Neural crest cell (in vitro differentiated cells): ENCODE results near the gene LILRB2. TPM values are rescaled to one million over a fixed set of nuclear protein-coding genes. Genes with fewer than 3 reads are reported as not detected.

Source experiments
- DNase-seq: peaks from one replicate; pipeline ENCODE4 v3.0.0; 2021; ENCODE audit warnings: low read depth, mixed read lengths, low spot score
- H3K27ac Mint-ChIP-seq: one replicate; pipeline ENCODE4 v1.8.0; 2021; ENCODE audit warnings: mild to moderate bottlenecking, mixed read lengths; ENCODE audit not compliant: unreplicated experiment
- H3K27me3 Mint-ChIP-seq: 2 replicates; pipeline ENCODE4 v1.8.0; 2021; ENCODE audit warnings: low read depth, mild to moderate bottlenecking, mixed read lengths
- H3K36me3 Mint-ChIP-seq: 2 replicates; pipeline ENCODE4 v1.8.0; 2021; ENCODE audit warnings: low read depth, mild to moderate bottlenecking, mixed read lengths
- H3K4me1 Mint-ChIP-seq: 2 replicates; pipeline ENCODE4 v1.8.0; 2021; ENCODE audit warnings: mixed read lengths
- H3K4me3 Mint-ChIP-seq: one replicate; pipeline ENCODE4 v1.8.0; 2021; ENCODE audit warnings: mild to moderate bottlenecking, mixed read lengths
- H3K9me3 Mint-ChIP-seq: 2 replicates; pipeline ENCODE4 v1.8.0; 2021; ENCODE audit warnings: mixed read lengths
- CTCF ChIP-seq: fragments of 200-600 bp; sonication (generic); conservative IDR thresholded peaks from 2 replicates; pipeline ENCODE4 v1.5.0; 2021; ENCODE audit warnings: antibody characterized with exemption, mild to moderate bottlenecking
- total RNA-seq: library from RNA; stranded (reverse); gene quantifications from 2 replicates; pipeline ENCODE4 v1.2.1, GENCODE V29; 2021

Gene LILRB2
- total RNA-seq, 1 donor from 2014 or later = not detected

GRCh38 chr19:54266133-54266532 lies 14.8 kb downstream of the LILRB2 start:
- H3K36me3 Mint-ChIP-seq = no peaks in the 10 kb centered on the region
- H3K27me3 Mint-ChIP-seq = peaks cover 45% of the 10 kb centered on the region
- no peak overlapping the region for H3K27ac Mint-ChIP-seq
- no peak overlapping the region for H3K4me3 Mint-ChIP-seq
- no peaks in the 10 kb centered on the region for H3K9me3 Mint-ChIP-seq
- peak; percentile 87 for DNase-seq
- H3K4me1 Mint-ChIP-seq = peaks cover 3% of the 10 kb centered on the region
- TF ChIP-seq CTCF = peak; percentile 77

GRCh38 chr19:54262470-54262869 lies 18.4 kb downstream of the LILRB2 start:
- Mint-ChIP-seq H3K27ac (no peak overlapping the region), H3K36me3 (no peaks in the 10 kb centered on the region), H3K4me1 (peaks cover 3% of the 10 kb centered on the region), H3K27me3 (peaks cover 22% of the 10 kb centered on the region), H3K9me3 (no peaks in the 10 kb centered on the region), H3K4me3 (no peak overlapping the region)
- no peak for TF ChIP-seq CTCF
- no peak for DNase-seq

GRCh38 chr19:54262066-54262465 lies 18.8 kb downstream of the LILRB2 start:
- peaks cover 22% of the 10 kb centered on the region for H3K27me3 Mint-ChIP-seq
- H3K4me3 Mint-ChIP-seq = no peak overlapping the region
- TF ChIP-seq CTCF = no peak
- no peaks in the 10 kb centered on the region for H3K9me3 Mint-ChIP-seq
- DNase-seq = no peak
- H3K27ac Mint-ChIP-seq = no peak overlapping the region
- H3K36me3 Mint-ChIP-seq = no peaks in the 10 kb centered on the region
- peaks cover 3% of the 10 kb centered on the region for H3K4me1 Mint-ChIP-seq

GRCh38 chr19:54257116-54257480 lies 23.8 kb downstream of the LILRB2 start, which contains the start of gene LILRB5:
Gene LILRB5 (minus strand): TSS chr19:54257273. CDS start chr19:54257193, 80 bp downstream.
- DNase-seq = no peak
- peaks cover 9% of the 10 kb centered on the region for H3K27me3 Mint-ChIP-seq
- H3K4me3 Mint-ChIP-seq = no peak within 1 kb of the TSS
- no peaks in the 10 kb centered on the region for H3K9me3 Mint-ChIP-seq
- H3K27ac Mint-ChIP-seq = no peak within 1 kb of the TSS
- H3K36me3 Mint-ChIP-seq = no peaks in the 10 kb centered on the region
- no peaks in the 10 kb centered on the region for H3K4me1 Mint-ChIP-seq
- no peak for TF ChIP-seq CTCF

- TF ChIP-seq CTCF = no peak
- Mint-ChIP-seq H3K36me3 (no peaks in the 10 kb centered on the region), H3K9me3 (no peaks in the 10 kb centered on the region), H3K4me1 (no peaks in the 10 kb centered on the region), H3K27me3 (peaks cover 9% of the 10 kb centered on the region), H3K27ac (no peak overlapping the region), H3K4me3 (no peak overlapping the region)
- no peak for DNase-seq
These were observed 24.4 kb downstream of the LILRB2 start for GRCh38 chr19:54256250-54257115.
